HG03135 (cell line): Measurements from ENCODE around the gene USO1.
"Not testable (repeated sequence)": the region's sequence is repeated elsewhere in the genome, so short reads cannot be mapped to it uniquely, and the experiment has no call there.

Experiments
- ATAC-seq: cut with Tn5 transposase; IDR thresholded peaks from one replicate; pipeline ENCODE4 v1.9.1; 2021; ENCODE audit warnings: mild to moderate bottlenecking, moderate library complexity; ENCODE audit not compliant: unreplicated experiment

USO1 gene

GRCh38 chr4:75841641-75842520 lies 117.5 kb downstream of the USO1 start:
- ATAC-seq, result no peak

DNA sequence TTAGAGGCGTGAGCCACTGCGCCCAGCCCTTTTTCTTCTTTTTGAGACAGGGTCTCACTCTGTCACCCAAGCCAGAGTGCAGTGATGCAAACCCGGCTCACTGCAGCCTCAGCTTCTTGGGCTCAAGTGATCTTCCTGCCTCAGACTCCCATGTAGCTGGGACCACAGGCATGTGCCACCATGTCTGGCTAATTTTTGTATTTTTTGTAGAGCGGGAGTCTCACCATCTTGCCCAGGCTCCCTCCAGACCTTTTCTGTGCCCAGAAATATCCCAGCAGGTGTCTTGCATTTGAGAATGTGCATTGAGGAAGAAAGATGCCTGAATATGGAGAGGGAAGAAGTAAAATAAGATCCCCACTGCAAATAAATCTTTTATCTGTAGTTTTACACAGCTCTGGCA lies 119.2 kb downstream of the USO1 start:
- ATAC-seq, result no peak

GRCh38 chr4:75844151-75844662 lies 119.8 kb downstream of the USO1 start:
- no peak for ATAC-seq

- no peak for ATAC-seq
These were observed 121.6 kb downstream of the USO1 start for GRCh38 chr4:75845992-75846391.

- not testable (repeated sequence) for ATAC-seq
These were observed 123.9 kb downstream of the USO1 start for GRCh38 chr4:75848171-75848760.

DNA sequence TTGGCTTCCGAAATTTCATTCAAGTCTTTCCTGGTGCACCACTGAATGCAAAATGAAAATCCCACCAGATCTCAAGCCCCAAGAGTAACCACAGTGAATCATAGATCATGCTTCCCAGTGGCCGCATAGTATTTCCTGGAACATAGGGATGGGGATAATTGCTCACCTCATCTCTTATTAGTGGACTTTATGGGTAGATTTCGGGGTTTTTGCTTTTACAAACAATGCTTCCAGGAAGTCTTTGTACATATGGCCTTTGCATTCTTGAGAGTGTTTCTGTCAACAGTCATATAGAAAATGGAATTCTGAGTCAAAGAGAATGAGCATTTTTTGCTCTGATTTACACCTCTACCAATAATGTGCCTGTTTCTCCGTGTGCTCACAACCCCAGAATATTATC lies 124.5 kb downstream of the USO1 start:
- ATAC-seq, result no peak

DNA sequence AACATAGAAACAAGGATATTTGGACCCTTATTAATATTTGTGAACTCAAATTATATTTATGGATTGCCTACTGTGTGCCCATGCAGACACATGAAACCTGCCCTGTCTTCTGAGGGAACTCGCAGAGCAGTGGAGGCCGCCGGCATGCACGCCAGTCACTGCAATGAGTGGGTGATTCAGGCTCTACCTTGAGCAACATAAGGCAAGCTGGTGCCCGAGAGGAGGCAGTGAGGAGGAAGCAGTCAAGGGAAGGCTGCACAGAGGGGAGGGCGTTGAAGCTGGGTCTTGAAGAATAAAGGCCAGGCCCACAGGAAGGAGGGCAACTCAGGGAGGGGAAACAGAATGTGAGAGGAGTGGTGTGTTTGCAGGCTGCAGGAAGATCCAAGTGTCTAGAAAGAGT lies 125.1 kb downstream of the USO1 start:
- ATAC-seq, result no peak

DNA sequence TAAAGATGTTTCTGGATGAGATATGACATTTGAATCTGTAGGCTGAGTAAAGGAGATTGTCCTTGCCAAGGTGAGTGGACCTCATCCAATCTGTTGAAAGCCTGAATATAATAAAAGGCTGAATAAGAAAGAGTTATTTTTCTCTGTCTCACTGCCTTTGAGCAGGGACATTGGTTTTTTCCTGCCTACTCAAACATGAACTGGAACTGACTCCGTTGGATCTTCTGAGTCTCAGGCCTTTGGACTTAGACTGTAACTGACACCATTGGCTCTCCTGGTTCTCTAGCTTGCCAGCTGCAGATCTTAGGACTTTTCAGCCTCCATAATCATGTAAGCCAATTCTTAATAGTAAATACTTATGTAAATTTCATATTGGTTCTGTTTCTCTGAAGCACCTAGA lies 134.3 kb downstream of the USO1 start:
- ATAC-seq, result no peak

DNA sequence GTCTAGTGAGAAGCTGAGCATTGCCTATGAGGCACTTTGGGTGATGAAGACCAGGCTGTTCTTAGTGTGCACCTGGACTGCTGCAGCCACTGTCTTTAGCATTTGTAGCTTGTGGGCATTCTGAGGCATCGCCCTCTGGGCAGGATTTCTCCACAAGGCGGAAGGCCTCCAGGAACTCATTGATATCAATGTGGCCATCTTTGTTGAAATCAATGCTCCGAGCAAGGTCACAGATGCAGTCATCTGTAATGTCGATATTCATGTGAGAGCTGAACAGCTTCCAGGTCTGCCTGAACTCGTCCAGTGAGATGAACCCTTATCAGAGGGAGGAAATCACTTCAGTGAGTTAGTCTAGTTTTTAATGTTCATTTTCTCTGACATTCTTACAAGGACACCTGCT lies 136.2 kb downstream of the USO1 start:
- ATAC-seq, result no peak
